Activated T-cell treated with anti-CD3 and anti-CD28 coated beads, Interleukin-2, amount 50 U/mL, for 4 hours (primary cell): ENCODE data around the gene LRRK1. TPM values are rescaled to one million over a fixed set of nuclear protein-coding genes. Genes with fewer than 3 reads are reported as not detected.

ENCODE experiments used
- ATAC-seq, 2 donors: fragments of 200-7000 bp; cut with Tn5 transposase; one replicate each; pipeline ENCODE4 v1.10.0; 2021
- DNase-seq: peaks from one replicate; pipeline ENCODE4 v3.0.0-alpha.2; 2020
- H3K27me3 Mint-ChIP-seq: one replicate; pipeline ENCODE4 v1.8.0; 2021; ENCODE audit warnings: low read depth, mixed read lengths
- H3K36me3 Mint-ChIP-seq: one replicate; pipeline ENCODE4 v1.8.0; 2022; ENCODE audit warnings: mixed read lengths; ENCODE audit not compliant: insufficient read depth
- H3K4me1 Mint-ChIP-seq: one replicate; pipeline ENCODE4 v1.8.0; 2021; ENCODE audit warnings: low read depth, mixed read lengths
- H3K4me3 Mint-ChIP-seq: one replicate; pipeline ENCODE4 v1.8.0; 2021; ENCODE audit warnings: mild to moderate bottlenecking, moderate library complexity, mixed read lengths
- H3K9me3 Mint-ChIP-seq: one replicate; pipeline ENCODE4 v1.8.0; 2021; ENCODE audit warnings: mixed read lengths
- total RNA-seq, 3 donors: library from RNA; stranded (reverse); gene quantifications; one replicate each; pipeline ENCODE4 v1.2.1, GENCODE V29; 2021

The LRRK1 gene
- total RNA-seq, 3 donors from 2014 or later = 0.55 to 1.8 (median 1.6) TPM

DNA sequence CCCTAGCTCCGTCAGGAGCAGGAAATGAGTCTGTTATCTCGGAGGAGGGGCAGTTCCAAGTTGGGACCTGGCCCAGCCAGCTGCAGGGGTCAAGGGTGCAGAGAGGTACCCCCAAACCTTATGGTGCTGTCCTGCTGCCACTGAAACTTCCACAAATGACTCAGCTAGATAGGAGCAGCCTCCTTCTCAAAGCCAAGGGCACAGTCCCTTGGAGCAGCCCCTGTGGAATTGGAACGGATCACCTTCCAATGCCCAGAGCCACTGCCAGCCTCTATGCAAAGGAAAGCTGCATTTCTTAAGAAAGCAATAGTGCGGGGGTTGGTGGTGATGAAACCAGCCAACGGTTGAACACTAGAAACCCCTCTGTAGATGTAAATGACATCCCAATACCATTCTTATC lies 19.6 kb upstream of the LRRK1 start:
- no peaks in the 10 kb centered on the region for H3K9me3 Mint-ChIP-seq
- H3K4me3 Mint-ChIP-seq = no peak overlapping the region
- ATAC-seq = no peak
- no peaks in the 10 kb centered on the region for H3K4me1 Mint-ChIP-seq
- no peak for DNase-seq
- H3K27me3 Mint-ChIP-seq = peaks cover 9% of the 10 kb centered on the region
- H3K36me3 Mint-ChIP-seq = no peaks in the 10 kb centered on the region

GRCh38 chr15:100900136-100900794 lies 18.9 kb upstream of the LRRK1 start:
- DNase-seq (no peak), ATAC-seq (no peak)
- Mint-ChIP-seq H3K4me3 (no peak overlapping the region), H3K4me1 (no peaks in the 10 kb centered on the region), H3K9me3 (no peaks in the 10 kb centered on the region), H3K36me3 (no peaks in the 10 kb centered on the region), H3K27me3 (peaks cover 7% of the 10 kb centered on the region)

- DNase-seq (no peak), ATAC-seq (no peak)
- no peaks in the 10 kb centered on the region for H3K4me1 Mint-ChIP-seq
- no peaks in the 10 kb centered on the region for H3K36me3 Mint-ChIP-seq
- H3K9me3 Mint-ChIP-seq = no peaks in the 10 kb centered on the region
- H3K27me3 Mint-ChIP-seq = peaks cover 3% of the 10 kb centered on the region
- H3K4me3 Mint-ChIP-seq = no peak overlapping the region
Observed at GRCh38 chr15:100900795-100901169, 18.4 kb upstream of the LRRK1 start.

GRCh38 chr15:100901296-100901695 lies 17.9 kb upstream of the LRRK1 start:
- Mint-ChIP-seq H3K9me3 (no peaks in the 10 kb centered on the region), H3K36me3 (no peaks in the 10 kb centered on the region), H3K27me3 (peaks cover 2% of the 10 kb centered on the region), H3K4me3 (no peak overlapping the region), H3K4me1 (no peaks in the 10 kb centered on the region)
- no peak for ATAC-seq
- DNase-seq = no peak

- no peaks in the 10 kb centered on the region for H3K4me1 Mint-ChIP-seq
- H3K27me3 Mint-ChIP-seq = peaks cover 4% of the 10 kb centered on the region
- H3K4me3 Mint-ChIP-seq = no peak overlapping the region
- no peaks in the 10 kb centered on the region for H3K36me3 Mint-ChIP-seq
- ATAC-seq = no peak
- no peak for DNase-seq
- no peaks in the 10 kb centered on the region for H3K9me3 Mint-ChIP-seq
Observed at GRCh38 chr15:100901702-100902435, 17.3 kb upstream of the LRRK1 start.

- ATAC-seq (no peak), DNase-seq (no peak)
- H3K4me3 Mint-ChIP-seq = no peak overlapping the region
- H3K36me3 Mint-ChIP-seq = no peaks in the 10 kb centered on the region
- H3K27me3 Mint-ChIP-seq = peaks cover 4% of the 10 kb centered on the region
- no peaks in the 10 kb centered on the region for H3K9me3 Mint-ChIP-seq
- no peaks in the 10 kb centered on the region for H3K4me1 Mint-ChIP-seq
Observed at GRCh38 chr15:100902436-100903167, 16.6 kb upstream of the LRRK1 start.

GRCh38 chr15:100903168-100903554 lies 16.0 kb upstream of the LRRK1 start:
- peaks cover 4% of the 10 kb centered on the region for H3K27me3 Mint-ChIP-seq
- H3K9me3 Mint-ChIP-seq = no peaks in the 10 kb centered on the region
- no peaks in the 10 kb centered on the region for H3K36me3 Mint-ChIP-seq
- ATAC-seq (no peak), DNase-seq (no peak)
- no peaks in the 10 kb centered on the region for H3K4me1 Mint-ChIP-seq
- H3K4me3 Mint-ChIP-seq = no peak overlapping the region

GRCh38 chr15:100905850-100906249 lies 13.3 kb upstream of the LRRK1 start:
- Mint-ChIP-seq H3K9me3 (no peaks in the 10 kb centered on the region), H3K4me1 (no peaks in the 10 kb centered on the region), H3K27me3 (peaks cover 1% of the 10 kb centered on the region), H3K4me3 (no peak overlapping the region), H3K36me3 (no peaks in the 10 kb centered on the region)
- no peak for ATAC-seq
- DNase-seq = no peak

DNA sequence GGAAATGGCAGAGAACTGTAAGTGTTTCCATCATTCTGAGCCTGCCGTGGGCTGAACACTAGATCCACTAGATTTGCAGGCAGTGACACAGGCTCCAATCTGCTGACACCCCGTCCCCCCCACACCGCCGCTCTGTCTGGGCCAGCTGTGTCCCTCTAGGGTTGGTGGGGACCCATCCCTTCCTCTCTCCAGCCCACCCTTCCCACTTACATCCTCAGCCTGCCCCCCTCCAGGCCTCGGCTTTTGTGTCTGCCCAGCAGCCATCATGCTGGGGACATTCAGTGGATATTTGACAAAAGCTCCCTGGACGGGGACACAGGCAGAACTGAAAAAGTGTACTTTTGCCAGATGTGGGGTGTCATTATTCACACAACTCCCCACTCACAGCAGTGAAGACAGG lies 10.7 kb upstream of the LRRK1 start:
- Mint-ChIP-seq H3K4me1 (no peaks in the 10 kb centered on the region), H3K36me3 (no peaks in the 10 kb centered on the region), H3K9me3 (no peaks in the 10 kb centered on the region), H3K4me3 (no peak overlapping the region), H3K27me3 (peaks cover 13% of the 10 kb centered on the region)
- ATAC-seq (no peak), DNase-seq (no peak)

DNA sequence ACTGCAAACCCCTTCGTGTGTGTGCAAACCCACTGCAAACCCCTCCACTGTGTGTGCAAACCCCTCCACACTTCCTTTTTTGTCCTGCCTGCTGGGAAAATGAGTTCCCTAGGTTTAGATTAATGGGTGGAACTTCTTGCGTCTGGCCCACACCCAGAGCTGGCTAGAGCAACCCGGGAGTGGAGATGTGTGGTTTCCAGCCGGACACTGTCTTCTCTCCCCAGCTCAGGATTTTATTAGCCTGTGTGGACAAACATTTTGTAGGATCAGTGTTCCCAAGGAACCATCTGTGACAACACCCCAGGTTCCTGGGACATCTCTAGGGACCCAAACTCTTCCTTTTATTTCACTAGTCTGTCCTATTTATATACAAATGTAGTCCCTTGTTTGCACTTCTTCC lies 9.6 kb upstream of the LRRK1 start:
- DNase-seq (no peak), ATAC-seq (no peak)
- Mint-ChIP-seq H3K4me3 (no peak overlapping the region), H3K27me3 (peaks cover 22% of the 10 kb centered on the region), H3K9me3 (no peaks in the 10 kb centered on the region), H3K36me3 (no peaks in the 10 kb centered on the region), H3K4me1 (no peaks in the 10 kb centered on the region)

DNA sequence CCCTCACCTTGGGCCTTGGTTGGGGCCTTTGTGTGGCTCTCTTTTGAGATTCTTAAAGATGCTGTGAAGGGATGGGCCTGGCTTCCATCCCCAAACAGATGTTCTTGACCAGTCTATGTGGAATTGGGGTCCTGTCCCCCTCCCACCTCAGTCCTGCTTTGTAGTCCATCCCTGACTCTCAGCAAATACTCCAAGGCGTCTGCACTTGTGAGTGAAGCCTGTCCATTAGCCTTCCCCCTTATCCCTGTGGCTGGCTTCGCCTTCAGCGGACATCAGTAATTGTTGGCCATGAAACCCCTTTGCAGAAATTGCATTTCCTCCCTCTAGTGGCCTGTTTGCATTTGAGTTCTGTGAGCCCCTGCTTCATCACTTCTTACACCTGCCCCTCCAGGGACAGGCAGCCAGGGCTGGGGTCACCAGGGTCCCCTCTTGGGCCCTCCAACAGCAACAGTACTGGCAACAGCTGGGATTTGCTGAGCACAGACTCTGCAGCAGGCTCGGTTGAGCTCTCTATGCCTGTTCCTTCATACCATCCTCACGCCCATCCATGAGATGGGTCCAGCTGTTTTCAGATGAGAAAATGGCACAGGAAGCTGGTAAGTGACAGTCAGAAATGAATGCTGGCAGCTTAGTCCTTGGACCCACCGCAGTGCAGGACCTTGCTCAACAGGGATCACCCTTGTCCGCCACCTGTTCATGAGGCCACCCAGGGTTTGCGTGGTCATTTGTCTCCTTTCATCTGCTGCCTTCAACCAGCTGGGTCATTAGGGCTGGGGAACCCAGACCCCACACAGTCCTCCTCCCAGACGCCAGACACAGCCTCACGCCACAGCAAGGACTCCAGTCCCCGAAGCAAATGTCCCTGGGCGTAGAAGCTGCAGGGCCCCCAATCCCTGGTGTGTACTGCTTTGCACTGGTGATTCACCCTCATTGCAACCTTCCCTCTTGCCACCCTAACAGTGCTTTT lies 8.9 kb upstream of the LRRK1 start:
- no peaks in the 10 kb centered on the region for H3K4me1 Mint-ChIP-seq
- H3K9me3 Mint-ChIP-seq = no peaks in the 10 kb centered on the region
- no peak for DNase-seq
- no peak for ATAC-seq
- no peaks in the 10 kb centered on the region for H3K36me3 Mint-ChIP-seq
- H3K27me3 Mint-ChIP-seq = peaks cover 25% of the 10 kb centered on the region
- no peak overlapping the region for H3K4me3 Mint-ChIP-seq

- peaks cover 30% of the 10 kb centered on the region for H3K27me3 Mint-ChIP-seq
Observed at GRCh38 chr15:100911086-100911485, 8.1 kb upstream of the LRRK1 start.

DNA sequence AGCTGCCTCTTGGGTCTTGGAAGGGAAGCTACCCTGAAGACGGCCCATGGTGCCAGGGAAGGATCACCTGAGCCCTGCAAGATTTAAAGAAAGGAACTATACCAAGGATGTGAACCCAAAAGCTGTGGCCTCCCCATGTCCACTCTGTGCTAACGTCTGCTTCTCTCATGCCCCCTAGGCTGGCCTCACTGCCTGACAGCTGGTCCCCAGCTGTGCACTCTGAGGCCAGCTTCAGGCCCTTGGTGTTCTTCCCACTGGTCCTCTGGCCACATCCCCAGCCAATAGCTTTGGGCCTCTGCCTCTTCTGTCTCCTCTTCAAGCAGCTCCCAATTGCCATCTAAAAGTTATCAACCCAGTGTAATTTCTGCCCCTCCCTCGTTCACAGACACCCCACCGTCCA lies 5.2 kb upstream of the LRRK1 start:
- ATAC-seq (no peak), DNase-seq (no peak)
- H3K4me1 Mint-ChIP-seq = peaks cover 2% of the 10 kb centered on the region
- no peaks in the 10 kb centered on the region for H3K36me3 Mint-ChIP-seq
- H3K9me3 Mint-ChIP-seq = no peaks in the 10 kb centered on the region
- peaks cover 48% of the 10 kb centered on the region for H3K27me3 Mint-ChIP-seq
- no peak overlapping the region for H3K4me3 Mint-ChIP-seq

More at GRCh38 chr15:100911086-100911485, 8.1 kb upstream of the LRRK1 start:
- Mint-ChIP-seq H3K4me1 (no peaks in the 10 kb centered on the region), H3K4me3 (no peak overlapping the region), H3K9me3 (no peaks in the 10 kb centered on the region), H3K36me3 (no peaks in the 10 kb centered on the region)
- DNase-seq (no peak), ATAC-seq (no peak)

DNA sequence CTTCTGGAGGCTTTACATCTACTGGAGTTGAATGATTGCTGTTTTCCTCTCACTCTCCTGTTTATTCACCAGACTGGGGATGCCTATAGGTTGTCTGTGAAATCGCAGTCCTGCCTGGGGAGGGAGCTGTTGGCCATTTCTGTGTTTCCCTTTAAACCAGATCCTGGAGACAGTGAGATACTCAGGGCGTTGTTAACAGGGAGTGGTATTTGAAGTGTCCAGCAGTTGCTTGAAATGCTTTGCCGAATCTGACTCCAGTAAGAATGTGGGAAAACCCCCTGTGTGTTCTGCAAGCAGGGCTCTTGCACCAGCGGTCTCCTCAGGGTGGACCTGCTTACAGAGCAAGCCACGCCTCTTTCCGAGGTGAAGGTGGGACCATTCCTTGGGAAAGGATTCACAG lies 4.3 kb upstream of the LRRK1 start:
- ATAC-seq (no peak), DNase-seq (no peak)
- H3K4me3 Mint-ChIP-seq = no peak overlapping the region
- H3K9me3 Mint-ChIP-seq = no peaks in the 10 kb centered on the region
- peaks cover 2% of the 10 kb centered on the region for H3K4me1 Mint-ChIP-seq
- no peaks in the 10 kb centered on the region for H3K36me3 Mint-ChIP-seq
- H3K27me3 Mint-ChIP-seq = peaks cover 50% of the 10 kb centered on the region
